Spleen (tissue), 10 donors: ENCODE measurements around the gene PRKAR2A. TPM values are rescaled to one million over a fixed set of nuclear protein-coding genes. Genes with fewer than 3 reads are reported as not detected.

ENCODE experiments used
- polyA plus RNA-seq, 3 donors: library from polyadenylated mRNA; stranded (reverse); fragments of 200-250 nt; gene quantifications; one replicate each; pipeline ENCODE4 v1.2.1, GENCODE V29; 2013
- total RNA-seq, 7 donors: library from RNA; depleted of rRNA in 3 of 7; stranded (reverse); fragments of >200 nt in 3 of 7; fragmentation: NEBNext Ultra II Directional in 4 of 7; extraction: Animal tissue kit (Norgen Biotek cat#: 25700) in 4 of 7; gene quantifications; one replicate each; pipeline versions ENCODE4 v1.1.0 to v1.2.1, GENCODE V29; 2016 to 2021
- donor health status: healthy with polysubstance abuse.
- donor health status: DM: no; HTN: no; CAD: no; lungs with moderate emphysema.
- donor health status: DM: no; HTN: no; CAD: no.
- donor health status: Bipolar disorder and iron deficiency.
- donor health status: healthy.
- donor health status: DM: no; HTN: no; CAD: no.
- donor health status: DM: yes; HTN: yes; CAD: no.

Gene PRKAR2A
- total and polyA plus RNA-seq, 10 donors = 4.8 to 38.5 (median 18.2) TPM

Other genes starting within 250 kb of the PRKAR2A start
- gene UQCRC1, start 238.2 kb downstream of the PRKAR2A start, total RNA-seq = 100 to 1,000 TPM; 126 to 222 (median 130) TPM
- gene UQCRC1, start 238.2 kb downstream of the PRKAR2A start, polyA plus RNA-seq = 100 to 1,000 TPM in 1 of 3 donors, 10 to 100 TPM in 2; 88.6 to 128 (median 92.6) TPM
- gene TMEM89, start 226.1 kb downstream of the PRKAR2A start, total RNA-seq = not detected
- gene TMEM89, start 226.1 kb downstream of the PRKAR2A start, polyA plus RNA-seq = under 1 TPM in 2 of 3 donors, not detected in 1; 0.42 to 0.46 TPM
- gene SLC26A6, start 212.4 kb downstream of the PRKAR2A start, total RNA-seq = 10 to 100 TPM; 18.0 to 59.7 (median 23.1) TPM
- gene SLC26A6, start 212.4 kb downstream of the PRKAR2A start, polyA plus RNA-seq = 10 to 100 TPM in 2 of 3 donors, 1 to 10 TPM in 1; 8.5 to 21.6 (median 17.1) TPM
- gene CELSR3, start 185.0 kb downstream of the PRKAR2A start, total RNA-seq = 1 to 10 TPM in 6 of 7 donors, under 1 TPM in 1; 0.56 to 2.7 (median 1.8) TPM
- 1 to 10 TPM in 2 of 3 donors, under 1 TPM in 1; 0.89 to 2.5 (median 2.0) TPM for gene CELSR3, start 185.0 kb downstream of the PRKAR2A start, polyA plus RNA-seq
- 10 to 100 TPM; 13.5 to 33.9 (median 19.9) TPM for gene NCKIPSD, start 162.0 kb downstream of the PRKAR2A start, total RNA-seq
- 10 to 100 TPM in 1 of 3 donors, 1 to 10 TPM in 2; 5.9 to 10.3 (median 6.3) TPM for gene NCKIPSD, start 162.0 kb downstream of the PRKAR2A start, polyA plus RNA-seq
- 100 to 1,000 TPM in 1 of 7 donors, 10 to 100 TPM in 6; 62.1 to 105 (median 74.8) TPM for gene IP6K2, start 130.7 kb downstream of the PRKAR2A start, total RNA-seq
- gene IP6K2, start 130.7 kb downstream of the PRKAR2A start, polyA plus RNA-seq = 10 to 100 TPM; 64.8 to 81.5 (median 79.1) TPM
- gene SLC25A20, start 51.0 kb upstream of the PRKAR2A start, total RNA-seq = 10 to 100 TPM; 13.0 to 51.2 (median 26.8) TPM
- 10 to 100 TPM; 16.1 to 31.7 (median 17.0) TPM for gene SLC25A20, start 51.0 kb upstream of the PRKAR2A start, polyA plus RNA-seq
- gene ARIH2, start 71.0 kb upstream of the PRKAR2A start, total RNA-seq = 100 to 1,000 TPM in 4 of 7 donors, 10 to 100 TPM in 3; 92.3 to 112 (median 101) TPM
- gene ARIH2, start 71.0 kb upstream of the PRKAR2A start, polyA plus RNA-seq = 10 to 100 TPM; 25.2 to 53.3 (median 32.3) TPM
- gene P4HTM, start 142.4 kb upstream of the PRKAR2A start, total RNA-seq = 10 to 100 TPM; 27.3 to 49.3 (median 32.6) TPM
- gene P4HTM, start 142.4 kb upstream of the PRKAR2A start, polyA plus RNA-seq = 10 to 100 TPM; 20.8 to 37.2 (median 25.7) TPM
- 100 to 1,000 TPM; 109 to 171 (median 141) TPM for gene WDR6, start 159.5 kb upstream of the PRKAR2A start, total RNA-seq
- 100 to 1,000 TPM in 2 of 3 donors, 10 to 100 TPM in 1; 96.9 to 169 (median 161) TPM for gene WDR6, start 159.5 kb upstream of the PRKAR2A start, polyA plus RNA-seq
- 10 to 100 TPM; 16.4 to 27.5 (median 22.3) TPM for gene DALRD3, start 170.7 kb upstream of the PRKAR2A start, total RNA-seq
- gene DALRD3, start 170.7 kb upstream of the PRKAR2A start, polyA plus RNA-seq = 10 to 100 TPM; 28.5 to 32.0 (median 30.1) TPM
- gene NDUFAF3, start 174.2 kb upstream of the PRKAR2A start, total RNA-seq = 10 to 100 TPM; 63.8 to 98.5 (median 80.1) TPM
- 10 to 100 TPM; 69.1 to 88.4 (median 77.4) TPM for gene NDUFAF3, start 174.2 kb upstream of the PRKAR2A start, polyA plus RNA-seq
- 100 to 1,000 TPM in 2 of 7 donors, 10 to 100 TPM in 5; 84.4 to 104 (median 90.8) TPM for gene IMPDH2, start 181.5 kb upstream of the PRKAR2A start, total RNA-seq
- 100 to 1,000 TPM in 2 of 3 donors, 10 to 100 TPM in 1; 99.2 to 127 (median 102) TPM for gene IMPDH2, start 181.5 kb upstream of the PRKAR2A start, polyA plus RNA-seq
- 100 to 1,000 TPM in 5 of 7 donors, 10 to 100 TPM in 2; 88.2 to 127 (median 105) TPM for gene QRICH1, start 246.2 kb upstream of the PRKAR2A start, total RNA-seq
- 10 to 100 TPM; 35.9 to 48.4 (median 47.6) TPM for gene QRICH1, start 246.2 kb upstream of the PRKAR2A start, polyA plus RNA-seq